ENCODE results near the gene FSIP1.

GRCh38 chr15:39554746-39555387, 227.8 kb downstream of the FSIP1 start:
- no peak for TF ChIP-seq CTCF (IDR thresholded peaks at IDR 0.05; ENCODE audit: low read depth, low read length, poor library complexity, severe bottlenecking)
- TF ChIP-seq EZH2phosphoT487 (IDR thresholded peaks at IDR 0.05; ENCODE audit: borderline replicate concordance, low read length) = no peak

All from DOHH2 (cell line).